GM12878 (cell line): ENCODE measurements around the gene PYM1. TPM values are rescaled to one million over a fixed set of nuclear protein-coding genes. Genes with fewer than 3 reads are reported as not detected.

Source experiments
- BHLHE40 ChIP-seq, 2 experiments: fragments of 450-650 bp in 1 of 2; IDR thresholded peaks; 2 replicates each; pipeline ENCODE4 v1.6.1; 2011 to 2017; ENCODE audit warnings: low read depth in 2 of 2, borderline replicate concordance in 1 of 2, improper control_type of control experiment in 1 of 2, low read length in 1 of 2, mild to moderate bottlenecking in 1 of 2
- CHD1 ChIP-seq: IDR thresholded peaks from 2 replicates; pipeline ENCODE4 v1.6.1; 2012; ENCODE audit warnings: low read depth, low read length, improper control_type of control experiment
- CREM ChIP-seq: IDR thresholded peaks from 2 replicates; pipeline ENCODE4 v1.6.1; 2014; ENCODE audit warnings: antibody characterized with exemption, low read depth
- CUX1 ChIP-seq: IDR thresholded peaks from 2 replicates; pipeline ENCODE4 v1.6.1; 2012; ENCODE audit warnings: improper control_type of control experiment, low read depth, low read length; ENCODE audit not compliant: insufficient replicate concordance
- EED ChIP-seq: sonication (generic); IDR thresholded peaks from 2 replicates; pipeline ENCODE4 v1.6.1; 2016; ENCODE audit warnings: antibody characterized with exemption, low read depth
- EGR1 ChIP-seq, 2 experiments: IDR thresholded peaks; 1 replicate in 1 of 2; 2 replicates in 1 of 2; pipeline ENCODE4 v1.6.1; 2011 to 2012; ENCODE audit warnings: low read depth in 2 of 2, low read length in 2 of 2, borderline replicate concordance in 1 of 2, mild to moderate bottlenecking in 1 of 2, moderate library complexity in 1 of 2
- GATAD2B ChIP-seq: fragments of 450-650 bp; conservative IDR thresholded peaks from 2 replicates; pipeline ENCODE4 v1.6.1; 2017; ENCODE audit warnings: low read depth, mild to moderate bottlenecking, moderate library complexity
- HCFC1 ChIP-seq: fragments of 150-350 bp; IDR thresholded peaks from 2 replicates; pipeline ENCODE4 v1.6.1; 2014; ENCODE audit warnings: low read length
- JUNB ChIP-seq: IDR thresholded peaks from 2 replicates; pipeline ENCODE4 v1.6.1; 2016; ENCODE audit warnings: antibody characterized with exemption, mild to moderate bottlenecking
- MYB ChIP-seq: fragments of 150-350 bp; IDR thresholded peaks from 2 replicates; pipeline ENCODE4 v1.6.1; 2014; ENCODE audit warnings: mild to moderate bottlenecking, low read depth, low read length, borderline replicate concordance
- NFIC ChIP-seq: IDR thresholded peaks from 2 replicates; pipeline ENCODE4 v1.6.1; 2012; ENCODE audit warnings: low read depth, mild to moderate bottlenecking, inconsistent platforms, low read length, moderate library complexity
- RUNX3 ChIP-seq: IDR thresholded peaks from 2 replicates; pipeline ENCODE4 v1.6.1; 2012; ENCODE audit warnings: low read length, inconsistent platforms
- SMARCA5 ChIP-seq: fragments of 450-650 bp; IDR thresholded peaks from 2 replicates; pipeline ENCODE4 v1.6.1; 2017; ENCODE audit warnings: mild to moderate bottlenecking
- polyA plus RNA-seq, 11 experiments: library from polyadenylated mRNA; depleted of rRNA in 4 of 11; unstranded in 6 of 11; stranded (reverse) in 5 of 11; fragments of >200 nt; fragmentation: Nextera tagmentation in 4 of 11; fragmentation: Illumina TruSeq in 1 of 11; extraction: Ambion mirVana in 4 of 11; extraction: Trizol in 1 of 11; gene quantifications; 1 replicate in 1 of 11; 2 replicates in 10 of 11; pipeline versions ENCODE4 v1.2.1 to v1.2.3, GENCODE V29; 2011 to 2016; ENCODE audit warnings: inconsistent platforms in 2 of 11, missing spikeins in 2 of 11, low read depth in 1 of 11
- total RNA-seq, 4 experiments: library from RNA; depleted of rRNA in 3 of 4; stranded (reverse); fragments of >200 nt in 3 of 4; fragmentation: Illumina TruSeq in 1 of 4; extraction: Trizol in 1 of 4; gene quantifications; 2 replicates each; pipeline versions ENCODE4 v1.2.1 to v1.2.3, GENCODE V29; 2013 to 2021
- TF ChIP-seq, protein P1 (sequence below): fragments of 450-650 bp; formaldehyde crosslinking; IDR thresholded peaks from 2 replicates; pipeline ENCODE4 v1.4.0; 2022; ENCODE audit warnings: mild to moderate bottlenecking, moderate library complexity
- TF ChIP-seq, protein P2 (sequence below): fragments of 450-650 bp; formaldehyde crosslinking; IDR thresholded peaks from 2 replicates; pipeline ENCODE4 v1.5.0; 2022; ENCODE audit warnings: mild to moderate bottlenecking, missing genetic modification characterization

PYM1 gene
- total and polyA plus RNA-seq, 10 of the 15 experiments (the other 5 are each of a cell fraction or from before 2014, with no cell fraction given), result 33.9 to 93.4 (median 55.8) TPM

GRCh38 chr12:55966408-55967281, 39.0 kb upstream of the PYM1 start, which contains the start of gene CDK2 (continued):
- TF ChIP-seq GATAD2B, result peak; percentile 36; the same call in 1 of the 2 replicates
- TF ChIP-seq, protein P1, sequence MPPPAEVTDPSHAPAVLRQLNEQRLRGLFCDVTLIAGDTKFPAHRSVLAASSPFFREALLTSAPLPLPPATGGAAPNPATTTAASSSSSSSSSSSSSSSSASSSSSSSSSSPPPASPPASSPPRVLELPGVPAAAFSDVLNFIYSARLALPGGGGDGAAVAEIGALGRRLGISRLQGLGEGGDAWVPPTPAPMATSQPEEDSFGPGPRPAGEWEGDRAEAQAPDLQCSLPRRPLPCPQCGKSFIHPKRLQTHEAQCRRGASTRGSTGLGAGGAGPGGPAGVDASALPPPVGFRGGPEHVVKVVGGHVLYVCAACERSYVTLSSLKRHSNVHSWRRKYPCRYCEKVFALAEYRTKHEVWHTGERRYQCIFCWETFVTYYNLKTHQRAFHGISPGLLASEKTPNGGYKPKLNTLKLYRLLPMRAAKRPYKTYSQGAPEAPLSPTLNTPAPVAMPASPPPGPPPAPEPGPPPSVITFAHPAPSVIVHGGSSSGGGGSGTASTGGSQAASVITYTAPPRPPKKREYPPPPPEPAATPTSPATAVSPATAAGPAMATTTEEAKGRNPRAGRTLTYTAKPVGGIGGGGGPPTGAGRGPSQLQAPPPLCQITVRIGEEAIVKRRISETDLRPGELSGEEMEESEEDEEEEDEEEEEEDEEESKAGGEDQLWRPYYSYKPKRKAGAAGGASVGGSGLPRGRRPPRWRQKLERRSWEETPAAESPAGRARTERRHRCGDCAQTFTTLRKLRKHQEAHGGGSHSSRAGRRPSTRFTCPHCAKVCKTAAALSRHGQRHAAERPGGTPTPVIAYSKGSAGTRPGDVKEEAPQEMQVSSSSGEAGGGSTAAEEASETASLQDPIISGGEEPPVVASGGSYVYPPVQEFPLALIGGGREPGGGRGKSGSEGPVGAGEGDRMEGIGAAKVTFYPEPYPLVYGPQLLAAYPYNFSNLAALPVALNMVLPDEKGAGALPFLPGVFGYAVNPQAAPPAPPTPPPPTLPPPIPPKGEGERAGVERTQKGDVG (CRISPR knock-in tag), result no peak
- peak in 1 of 2 experiments; percentile 74; a peak in 2 of 4 replicates for TF ChIP-seq BHLHE40 (IDR thresholded peaks at IDR 0.05; ENCODE audit: borderline replicate concordance in 1 of 2, low read depth in 2 of 2, low read length in 1 of 2)
- TF ChIP-seq RUNX3, result peak; percentile 46
- TF ChIP-seq JUNB, result no peak
- TF ChIP-seq SMARCA5, result no peak; the same call in 1 of the 2 replicates
- TF ChIP-seq CREM, result peak; percentile 41; the same call in 1 of the 2 replicates
- TF ChIP-seq EGR1 (IDR thresholded peaks at IDR 0.05; ENCODE audit: borderline replicate concordance in 1 of 2, low read depth in 2 of 2, low read length in 2 of 2), result no peak
- no peak for TF ChIP-seq CUX1
- TF ChIP-seq EED, result peak; percentile 38; the same call in 1 of the 2 replicates
- TF ChIP-seq MYB, result no peak
- TF ChIP-seq HCFC1, result no peak; the same call in 1 of the 2 replicates
- no peak for TF ChIP-seq CHD1
- TF ChIP-seq, protein P2, sequence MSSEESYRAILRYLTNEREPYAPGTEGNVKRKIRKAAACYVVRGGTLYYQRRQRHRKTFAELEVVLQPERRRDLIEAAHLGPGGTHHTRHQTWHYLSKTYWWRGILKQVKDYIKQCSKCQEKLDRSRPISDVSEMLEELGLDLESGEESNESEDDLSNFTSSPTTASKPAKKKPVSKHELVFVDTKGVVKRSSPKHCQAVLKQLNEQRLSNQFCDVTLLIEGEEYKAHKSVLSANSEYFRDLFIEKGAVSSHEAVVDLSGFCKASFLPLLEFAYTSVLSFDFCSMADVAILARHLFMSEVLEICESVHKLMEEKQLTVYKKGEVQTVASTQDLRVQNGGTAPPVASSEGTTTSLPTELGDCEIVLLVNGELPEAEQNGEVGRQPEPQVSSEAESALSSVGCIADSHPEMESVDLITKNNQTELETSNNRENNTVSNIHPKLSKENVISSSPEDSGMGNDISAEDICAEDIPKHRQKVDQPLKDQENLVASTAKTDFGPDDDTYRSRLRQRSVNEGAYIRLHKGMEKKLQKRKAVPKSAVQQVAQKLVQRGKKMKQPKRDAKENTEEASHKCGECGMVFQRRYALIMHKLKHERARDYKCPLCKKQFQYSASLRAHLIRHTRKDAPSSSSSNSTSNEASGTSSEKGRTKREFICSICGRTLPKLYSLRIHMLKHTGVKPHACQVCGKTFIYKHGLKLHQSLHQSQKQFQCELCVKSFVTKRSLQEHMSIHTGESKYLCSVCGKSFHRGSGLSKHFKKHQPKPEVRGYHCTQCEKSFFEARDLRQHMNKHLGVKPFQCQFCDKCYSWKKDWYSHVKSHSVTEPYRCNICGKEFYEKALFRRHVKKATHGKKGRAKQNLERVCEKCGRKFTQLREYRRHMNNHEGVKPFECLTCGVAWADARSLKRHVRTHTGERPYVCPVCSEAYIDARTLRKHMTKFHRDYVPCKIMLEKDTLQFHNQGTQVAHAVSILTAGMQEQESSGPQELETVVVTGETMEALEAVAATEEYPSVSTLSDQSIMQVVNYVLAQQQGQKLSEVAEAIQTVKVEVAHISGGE (CRISPR knock-in tag), result no peak
- no peak for TF ChIP-seq NFIC
